ENCODE data around the gene JAK2.

Gene JAK2

DNA sequence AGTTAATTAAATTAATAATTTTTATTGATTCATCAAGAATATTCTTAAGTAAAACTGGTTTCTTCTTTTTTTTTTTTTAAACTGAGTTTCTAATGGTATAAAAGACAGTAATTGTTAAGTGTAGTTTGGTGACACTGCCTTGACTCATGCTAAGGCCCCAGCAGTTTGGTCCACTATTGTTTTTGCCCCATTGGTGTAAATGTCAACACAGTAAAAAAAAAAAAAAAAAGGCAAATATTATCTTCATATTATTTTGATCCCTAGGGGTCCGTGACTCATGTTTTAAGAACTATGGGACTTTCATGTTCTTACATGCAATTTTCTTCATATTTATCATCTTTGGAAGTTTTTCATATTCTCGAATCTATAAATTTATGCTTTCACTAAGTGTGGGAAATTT, 29.2 kb upstream of the JAK2 start:
- Histone ChIP-seq H3K27ac (no peak overlapping the region), H3K9me3 (peaks cover 24% of the 10 kb centered on the region), H3K4me3 (no peak overlapping the region), H3K27me3 (no peaks in the 10 kb centered on the region), H3K4me2 (no peak overlapping the region), H3K4me1 (no peaks in the 10 kb centered on the region), H3K9ac (no peak overlapping the region), H3K36me3 (no peaks in the 10 kb centered on the region), H4K20me1 (no peaks in the 10 kb centered on the region)
- TF ChIP-seq Cebpa-rat (IDR thresholded peaks at IDR 0.05) = no peak

DNA sequence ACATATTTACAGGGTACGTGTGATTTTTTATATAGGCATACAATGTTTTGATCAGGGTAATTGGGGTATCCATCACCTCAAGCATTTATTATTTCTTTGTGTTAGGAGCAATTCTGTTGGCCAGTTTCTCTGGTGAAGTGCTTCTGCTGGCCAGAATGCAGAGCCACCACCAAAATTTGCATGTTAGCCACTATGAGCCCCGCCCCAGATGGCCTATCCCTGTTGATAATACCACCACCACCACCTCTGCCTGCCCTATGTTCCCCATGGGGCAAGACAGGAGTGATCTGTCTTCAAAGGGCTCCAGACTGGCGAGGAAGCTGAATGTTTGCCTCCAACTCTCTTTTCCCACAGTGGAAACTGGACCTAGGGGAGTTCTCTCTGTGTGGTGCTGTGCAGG, 26.0 kb upstream of the JAK2 start:
- TF ChIP-seq Cebpa-rat (IDR thresholded peaks at IDR 0.05) = no peak
- Histone ChIP-seq H3K9ac (no peak overlapping the region), H3K36me3 (no peaks in the 10 kb centered on the region), H3K27ac (no peak overlapping the region), H3K9me3 (peaks cover 6% of the 10 kb centered on the region; the same call in 1 of the 2 replicates), H3K4me3 (no peak overlapping the region), H3K27me3 (no peaks in the 10 kb centered on the region), H4K20me1 (no peaks in the 10 kb centered on the region), H3K4me2 (no peak overlapping the region), H3K4me1 (no peaks in the 10 kb centered on the region)

DNA sequence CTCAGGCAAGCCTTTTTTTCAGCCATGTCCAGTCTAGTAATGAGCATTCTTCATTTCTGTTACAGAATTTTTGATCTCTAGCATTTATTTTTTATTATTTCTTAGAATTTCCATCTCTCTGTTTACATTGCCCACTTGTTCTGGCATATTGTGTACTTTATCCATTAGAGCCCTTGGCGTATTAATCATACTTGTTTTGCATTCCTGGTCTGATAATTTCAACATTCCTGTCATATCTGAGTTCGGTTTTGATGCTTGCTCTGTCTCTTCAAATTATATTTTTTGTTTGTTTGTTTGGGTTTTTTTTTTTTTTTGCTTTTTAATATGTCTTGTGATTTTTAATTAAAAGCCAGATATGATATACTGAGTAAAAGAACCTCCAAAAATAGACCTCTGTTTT, 23.0 kb upstream of the JAK2 start:
- Histone ChIP-seq H3K4me1 (peaks cover 3% of the 10 kb centered on the region), H3K4me3 (no peak overlapping the region), H4K20me1 (no peaks in the 10 kb centered on the region), H3K36me3 (no peaks in the 10 kb centered on the region), H3K4me2 (no peak overlapping the region), H3K9ac (no peak overlapping the region), H3K27ac (no peak overlapping the region), H3K9me3 (peaks cover 6% of the 10 kb centered on the region; the same call in 1 of the 2 replicates), H3K27me3 (no peaks in the 10 kb centered on the region)
- TF ChIP-seq Cebpa-rat (IDR thresholded peaks at IDR 0.05) = no peak

DNA sequence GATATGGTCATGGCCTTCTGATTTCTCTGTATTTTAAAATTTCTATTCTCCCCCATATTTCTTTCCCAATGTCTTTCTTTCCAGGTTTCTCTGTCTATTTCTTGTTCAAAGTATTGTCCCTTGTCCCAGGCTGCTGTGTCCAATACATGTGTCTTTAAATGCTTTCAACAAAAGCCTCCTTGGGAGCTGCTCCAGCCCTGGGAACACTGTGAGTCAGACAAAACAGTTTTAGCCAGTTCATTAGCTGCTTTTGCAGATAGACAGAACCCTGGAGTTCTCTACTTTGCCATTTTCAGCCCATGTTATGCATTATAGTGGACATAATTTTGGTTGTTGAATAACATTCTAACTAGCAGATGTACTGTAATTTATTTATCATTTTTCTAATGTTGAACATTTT, 20.5 kb upstream of the JAK2 start:
- Histone ChIP-seq H3K4me3 (no peak overlapping the region), H3K9ac (no peak overlapping the region), H3K4me2 (no peak overlapping the region), H3K27me3 (no peaks in the 10 kb centered on the region), H3K36me3 (no peaks in the 10 kb centered on the region), H3K9me3 (peaks cover 6% of the 10 kb centered on the region; the same call in 1 of the 2 replicates), H3K27ac (no peak overlapping the region), H4K20me1 (no peaks in the 10 kb centered on the region), H3K4me1 (peaks cover 12% of the 10 kb centered on the region)
- TF ChIP-seq Cebpa-rat (IDR thresholded peaks at IDR 0.05) = no peak

DNA sequence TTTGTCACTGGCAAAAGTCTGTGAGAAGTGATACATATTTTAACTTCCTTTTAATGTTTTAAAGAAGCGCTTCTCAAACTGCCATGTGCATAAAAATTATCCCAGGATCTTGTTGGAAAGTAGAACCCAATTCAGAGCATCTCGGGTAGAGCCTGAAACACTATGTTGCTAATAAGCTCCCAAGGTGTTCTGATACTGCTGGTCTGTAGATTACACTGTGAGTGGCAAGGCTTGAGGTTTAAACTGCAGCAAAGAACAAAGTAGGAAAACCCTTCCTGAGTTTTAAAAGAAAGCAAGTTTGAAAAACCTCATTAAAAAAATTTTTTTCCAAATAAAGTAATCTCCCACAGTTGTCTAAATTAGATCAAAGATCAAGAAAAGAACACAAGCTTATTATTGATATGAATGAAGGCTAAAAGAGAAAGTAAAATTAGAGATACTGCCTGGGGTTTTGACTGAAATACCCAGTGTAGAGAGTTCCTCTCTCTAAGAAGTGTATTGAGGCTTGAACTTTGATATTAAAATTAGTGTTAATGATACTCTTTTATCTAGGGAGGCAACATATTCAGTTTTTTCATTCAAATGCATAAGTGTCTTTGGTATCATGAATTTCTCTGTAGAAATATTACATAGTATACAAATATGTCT, 19.8 kb upstream of the JAK2 start:
- peaks cover 6% of the 10 kb centered on the region; the same call in 1 of the 2 replicates for H3K9me3 ChIP-seq
- H3K9ac ChIP-seq = no peak overlapping the region
- no peak overlapping the region for H3K4me2 ChIP-seq
- no peak overlapping the region for H3K4me3 ChIP-seq
- no peaks in the 10 kb centered on the region for H3K36me3 ChIP-seq
- TF ChIP-seq Cebpa-rat (IDR thresholded peaks at IDR 0.05) = no peak
- H3K27ac ChIP-seq = no peak overlapping the region
- peaks cover 12% of the 10 kb centered on the region for H3K4me1 ChIP-seq
- H3K27me3 ChIP-seq = no peaks in the 10 kb centered on the region
- no peaks in the 10 kb centered on the region for H4K20me1 ChIP-seq

DNA sequence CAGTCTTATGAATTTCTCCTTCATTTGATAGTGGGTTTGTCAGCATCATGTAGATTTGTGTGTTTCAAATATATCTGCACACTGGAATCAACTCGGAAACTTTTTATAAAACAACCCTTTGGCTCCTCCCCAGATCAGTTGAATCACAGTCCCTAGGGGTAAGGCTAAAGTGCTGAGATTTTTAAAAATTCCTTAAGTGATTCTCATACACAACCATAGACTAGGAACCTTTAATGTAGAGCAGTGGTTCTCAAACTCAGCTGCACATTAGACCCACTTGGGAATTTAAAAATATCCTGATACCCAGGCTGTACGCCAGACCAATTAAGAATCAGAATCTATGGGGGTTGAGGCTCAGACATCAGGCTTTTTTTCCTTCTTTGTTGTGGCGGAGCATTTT, 17.5 kb upstream of the JAK2 start:
- no peak overlapping the region for H3K27ac ChIP-seq

DNA sequence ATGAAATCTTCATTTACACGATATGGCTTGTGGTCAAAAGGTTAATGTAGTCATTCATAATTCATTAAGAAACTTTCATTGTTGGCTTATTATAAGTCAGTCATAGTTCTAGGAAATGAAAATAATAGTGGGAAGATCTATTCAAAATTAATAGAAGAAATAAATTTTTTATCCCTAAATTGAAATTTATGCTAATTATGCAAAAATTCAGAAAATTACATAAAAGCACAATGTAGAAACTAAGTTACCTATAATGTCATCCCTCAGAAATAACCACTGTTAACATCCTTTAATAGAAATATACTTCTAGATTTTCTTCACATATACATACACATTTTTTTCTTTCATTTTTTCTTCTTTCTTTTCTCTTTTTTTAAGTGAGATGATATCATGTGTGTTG, 15.9 kb upstream of the JAK2 start:
- no peak overlapping the region for H3K4me2 ChIP-seq
- no peak overlapping the region for H3K9ac ChIP-seq
- TF ChIP-seq Cebpa-rat (IDR thresholded peaks at IDR 0.05) = no peak
- no peaks in the 10 kb centered on the region for H3K36me3 ChIP-seq
- H3K4me3 ChIP-seq = no peak overlapping the region
- peaks cover 5% of the 10 kb centered on the region; the same call in 1 of the 2 replicates for H3K9me3 ChIP-seq
- no peak overlapping the region for H3K27ac ChIP-seq
- no peaks in the 10 kb centered on the region for H3K27me3 ChIP-seq
- H4K20me1 ChIP-seq = no peaks in the 10 kb centered on the region
- H3K4me1 ChIP-seq = peaks cover 12% of the 10 kb centered on the region

More for the DNA sequence above, 17.5 kb upstream of the JAK2 start:
- H4K20me1 ChIP-seq = no peaks in the 10 kb centered on the region
- peak overlapping the region; percentile 1; the same call in 1 of the 2 replicates for H3K4me2 ChIP-seq
- no peak overlapping the region for H3K4me3 ChIP-seq
- H3K4me1 ChIP-seq = peaks cover 12% of the 10 kb centered on the region
- TF ChIP-seq Cebpa-rat (IDR thresholded peaks at IDR 0.05) = no peak
- H3K9ac ChIP-seq = no peak overlapping the region
- no peaks in the 10 kb centered on the region for H3K36me3 ChIP-seq
- peaks cover 6% of the 10 kb centered on the region; the same call in 1 of the 2 replicates for H3K9me3 ChIP-seq
- no peaks in the 10 kb centered on the region for H3K27me3 ChIP-seq

DNA sequence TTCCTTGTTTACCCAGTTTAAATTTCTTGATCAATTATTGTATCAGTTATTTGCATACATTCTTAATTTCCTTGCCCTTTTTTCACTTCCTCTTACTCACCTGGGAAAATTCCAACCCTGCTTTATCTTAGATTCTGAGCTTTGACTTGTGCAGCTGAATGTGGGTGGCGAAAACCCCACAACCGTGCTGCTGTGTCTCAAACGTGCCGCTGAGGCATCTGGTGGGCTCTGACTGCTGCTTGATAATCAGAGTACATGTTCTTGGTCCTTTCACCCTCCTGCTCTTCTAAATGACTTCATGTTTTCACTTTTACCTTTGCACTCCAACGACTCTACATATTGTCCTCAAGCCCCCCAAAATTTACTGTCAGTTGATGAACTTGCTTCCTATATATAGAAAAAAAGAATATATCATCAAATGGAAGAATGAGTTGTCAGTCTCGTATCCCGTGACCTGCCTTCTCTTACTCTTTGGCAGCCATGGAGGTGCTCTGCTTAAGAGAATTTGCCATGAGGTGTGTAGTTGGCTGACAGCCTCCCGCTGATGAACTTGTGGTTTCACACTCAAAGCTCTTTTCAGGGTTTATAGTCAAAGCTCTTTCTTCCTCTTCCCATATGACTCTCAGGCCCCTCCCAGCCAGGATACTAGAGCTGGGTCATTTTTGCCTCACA, 14.0 kb upstream of the JAK2 start:
- Histone ChIP-seq H3K4me2 (no peak overlapping the region), H3K9me3 (no peaks in the 10 kb centered on the region), H4K20me1 (no peaks in the 10 kb centered on the region), H3K4me3 (no peak overlapping the region), H3K27ac (no peak overlapping the region), H3K36me3 (no peaks in the 10 kb centered on the region), H3K4me1 (peaks cover 12% of the 10 kb centered on the region), H3K27me3 (no peaks in the 10 kb centered on the region), H3K9ac (no peak overlapping the region)
- no peak for TF ChIP-seq Cebpa-rat (IDR thresholded peaks at IDR 0.05)

DNA sequence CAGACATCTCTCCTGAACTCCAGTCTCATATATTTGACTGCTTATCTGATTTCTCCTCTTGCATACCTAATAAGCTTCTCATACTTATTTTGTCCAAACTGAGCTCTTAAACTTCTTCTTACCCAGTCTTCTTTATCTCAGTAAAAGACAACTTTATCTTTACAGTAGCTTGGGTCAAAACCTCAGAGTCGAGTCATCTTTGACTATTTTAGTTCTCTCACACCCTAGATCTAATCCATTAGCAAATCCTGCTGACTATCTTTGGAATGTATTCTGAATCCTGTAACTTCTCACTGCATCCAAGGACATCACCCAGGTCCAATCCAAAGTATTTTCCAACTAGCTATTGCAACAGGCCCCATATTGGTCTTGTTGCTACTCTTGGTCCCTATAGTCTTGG, 11.8 kb upstream of the JAK2 start:
- Histone ChIP-seq H3K4me2 (no peak overlapping the region), H3K27ac (no peak overlapping the region), H3K9me3 (no peaks in the 10 kb centered on the region), H3K36me3 (no peaks in the 10 kb centered on the region), H3K9ac (no peak overlapping the region), H3K4me1 (no peaks in the 10 kb centered on the region), H3K4me3 (no peak overlapping the region), H4K20me1 (no peaks in the 10 kb centered on the region), H3K27me3 (no peaks in the 10 kb centered on the region)
- no peak for TF ChIP-seq Cebpa-rat (IDR thresholded peaks at IDR 0.05)

DNA sequence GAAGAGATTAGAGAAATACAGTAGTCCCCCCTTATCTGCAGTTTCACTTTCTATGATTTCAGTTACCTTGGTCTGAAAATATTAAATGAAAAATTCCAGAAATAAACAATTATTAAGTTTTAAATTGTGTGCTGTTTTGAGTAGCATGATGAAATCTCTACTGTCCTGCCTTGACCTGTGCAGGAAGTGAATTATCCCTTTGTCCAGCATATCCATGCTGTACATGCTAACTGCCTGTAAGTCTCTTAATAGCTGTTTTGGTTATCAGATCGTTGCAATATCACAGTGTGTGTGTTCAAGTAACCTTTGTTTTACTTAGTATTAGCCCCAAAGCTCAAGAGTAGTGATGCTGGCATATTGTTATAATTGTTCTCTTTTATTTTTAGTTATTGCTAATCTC, 11.2 kb upstream of the JAK2 start:
- H3K27me3 ChIP-seq = no peaks in the 10 kb centered on the region
- H3K4me2 ChIP-seq = no peak overlapping the region
- no peaks in the 10 kb centered on the region for H4K20me1 ChIP-seq
- no peak overlapping the region for H3K9ac ChIP-seq
- no peak overlapping the region for H3K27ac ChIP-seq
- no peaks in the 10 kb centered on the region for H3K36me3 ChIP-seq
- TF ChIP-seq Cebpa-rat (IDR thresholded peaks at IDR 0.05) = no peak
- no peaks in the 10 kb centered on the region for H3K4me1 ChIP-seq
- H3K4me3 ChIP-seq = no peak overlapping the region
- no peaks in the 10 kb centered on the region for H3K9me3 ChIP-seq
